GM18858 (cell line): ENCODE results near the gene CTSW.

Experiments used
- ATAC-seq: cut with Tn5 transposase; IDR thresholded peaks from one replicate; pipeline ENCODE4 v1.9.1; 2021; ENCODE audit not compliant: unreplicated experiment

The CTSW gene

GRCh38 chr11:65867284-65868071 lies 12.2 kb upstream of the CTSW start:
- no peak for ATAC-seq

- no peak for ATAC-seq
Measured at GRCh38 chr11:65868076-65868667, 11.5 kb upstream of the CTSW start.

- ATAC-seq: no peak
Measured at GRCh38 chr11:65868907-65869306, 10.7 kb upstream of the CTSW start.

- no peak for ATAC-seq
Measured at GRCh38 chr11:65869643-65870306, 9.9 kb upstream of the CTSW start.

- no peak for ATAC-seq
Measured at GRCh38 chr11:65870307-65870658, 9.4 kb upstream of the CTSW start.

- no peak for ATAC-seq
Measured at GRCh38 chr11:65870706-65871681, 8.6 kb upstream of the CTSW start.

GRCh38 chr11:65871811-65872548 lies 7.7 kb upstream of the CTSW start:
- no peak for ATAC-seq

GRCh38 chr11:65872586-65873317 lies 6.9 kb upstream of the CTSW start, which contains the start of gene EFEMP2:
Gene EFEMP2 (minus strand): TSS chr11:65872800. CDS start chr11:65872354, 446 bp downstream.
- no peak for ATAC-seq

GRCh38 chr11:65873318-65874156 lies 6.1 kb upstream of the CTSW start:
- peak; percentile 59 for ATAC-seq

GRCh38 chr11:65880027-65880426 lies 390 bp downstream of the CTSW start:
- no peak for ATAC-seq

- ATAC-seq: no peak
Measured at GRCh38 chr11:65880844-65881421, 1.3 kb downstream of the CTSW start.

GRCh38 chr11:65882120-65883057 lies 2.8 kb downstream of the CTSW start:
- no peak for ATAC-seq

GRCh38 chr11:65883058-65883761 lies 3.6 kb downstream of the CTSW start:
- no peak for ATAC-seq

GRCh38 chr11:65883786-65884715 lies 4.4 kb downstream of the CTSW start:
- ATAC-seq: no peak

- no peak for ATAC-seq
Measured at GRCh38 chr11:65884716-65885092, 5.1 kb downstream of the CTSW start.

- no peak for ATAC-seq
Measured at GRCh38 chr11:65885231-65885630, 5.6 kb downstream of the CTSW start.
